HL-60 (cell line): ENCODE results near the gene PTPA.

ENCODE experiments used
- DNase-seq, 2 experiments: peaks; one replicate each; pipeline ENCODE4 v3.0.0-alpha.2; 2010 to 2020; ENCODE audit warnings: low read depth in 1 of 2, low spot score in 1 of 2
- H3K27ac ChIP-seq: fragments of 250-450 bp; sonication (Bioruptor Pico); replicated peaks from 2 replicates; pipeline ENCODE4 v1.5.1; 2020; ENCODE audit warnings: mild to moderate bottlenecking, moderate library complexity
- H3K27me3 ChIP-seq: fragments of 250-450 bp; sonication (Bioruptor Pico); 2 replicates; pipeline ENCODE4 v1.5.1; 2021; ENCODE audit warnings: mild to moderate bottlenecking, moderate library complexity; ENCODE audit not compliant: insufficient read depth, poor library complexity, severe bottlenecking
- H3K4me3 ChIP-seq: replicated peaks from 2 replicates; pipeline ENCODE4 v1.5.1; 2011; ENCODE audit warnings: mild to moderate bottlenecking, control low read depth, low read length; ENCODE audit not compliant: insufficient read depth
- GABPA ChIP-seq: IDR thresholded peaks from 2 replicates; pipeline ENCODE4 v1.6.1; 2012; ENCODE audit warnings: low read depth
- POLR2AphosphoS5 ChIP-seq: IDR thresholded peaks from 2 replicates; pipeline ENCODE4 v1.6.1; 2012; ENCODE audit warnings: low read depth
- REST ChIP-seq: IDR thresholded peaks from 2 replicates; pipeline ENCODE4 v1.6.1; 2012; ENCODE audit warnings: low read depth; ENCODE audit not compliant: insufficient replicate concordance
- SPI1 ChIP-seq: IDR thresholded peaks from 2 replicates; pipeline ENCODE4 v1.6.1; 2012; ENCODE audit warnings: low read depth, mild to moderate bottlenecking, borderline replicate concordance
- TF ChIP-seq, protein P1 (sequence below): IDR thresholded peaks from one replicate; pipeline ENCODE4 v1.5.1; 2011; ENCODE audit warnings: low read length, control low read depth, inconsistent platforms; ENCODE audit not compliant: insufficient read depth

The PTPA gene

GRCh38 chr9:129102095-129102525, 9.1 kb upstream of the PTPA start:
- Histone ChIP-seq H3K4me3 (no peak overlapping the region), H3K27me3 (no peaks in the 10 kb centered on the region), H3K27ac (no peak overlapping the region)
- no peak for DNase-seq
- TF ChIP-seq POLR2AphosphoS5 (no peak), REST (no peak), GABPA (no peak), SPI1 (no peak)
- TF ChIP-seq, protein P1, sequence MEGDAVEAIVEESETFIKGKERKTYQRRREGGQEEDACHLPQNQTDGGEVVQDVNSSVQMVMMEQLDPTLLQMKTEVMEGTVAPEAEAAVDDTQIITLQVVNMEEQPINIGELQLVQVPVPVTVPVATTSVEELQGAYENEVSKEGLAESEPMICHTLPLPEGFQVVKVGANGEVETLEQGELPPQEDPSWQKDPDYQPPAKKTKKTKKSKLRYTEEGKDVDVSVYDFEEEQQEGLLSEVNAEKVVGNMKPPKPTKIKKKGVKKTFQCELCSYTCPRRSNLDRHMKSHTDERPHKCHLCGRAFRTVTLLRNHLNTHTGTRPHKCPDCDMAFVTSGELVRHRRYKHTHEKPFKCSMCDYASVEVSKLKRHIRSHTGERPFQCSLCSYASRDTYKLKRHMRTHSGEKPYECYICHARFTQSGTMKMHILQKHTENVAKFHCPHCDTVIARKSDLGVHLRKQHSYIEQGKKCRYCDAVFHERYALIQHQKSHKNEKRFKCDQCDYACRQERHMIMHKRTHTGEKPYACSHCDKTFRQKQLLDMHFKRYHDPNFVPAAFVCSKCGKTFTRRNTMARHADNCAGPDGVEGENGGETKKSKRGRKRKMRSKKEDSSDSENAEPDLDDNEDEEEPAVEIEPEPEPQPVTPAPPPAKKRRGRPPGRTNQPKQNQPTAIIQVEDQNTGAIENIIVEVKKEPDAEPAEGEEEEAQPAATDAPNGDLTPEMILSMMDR, result no peak

DNA sequence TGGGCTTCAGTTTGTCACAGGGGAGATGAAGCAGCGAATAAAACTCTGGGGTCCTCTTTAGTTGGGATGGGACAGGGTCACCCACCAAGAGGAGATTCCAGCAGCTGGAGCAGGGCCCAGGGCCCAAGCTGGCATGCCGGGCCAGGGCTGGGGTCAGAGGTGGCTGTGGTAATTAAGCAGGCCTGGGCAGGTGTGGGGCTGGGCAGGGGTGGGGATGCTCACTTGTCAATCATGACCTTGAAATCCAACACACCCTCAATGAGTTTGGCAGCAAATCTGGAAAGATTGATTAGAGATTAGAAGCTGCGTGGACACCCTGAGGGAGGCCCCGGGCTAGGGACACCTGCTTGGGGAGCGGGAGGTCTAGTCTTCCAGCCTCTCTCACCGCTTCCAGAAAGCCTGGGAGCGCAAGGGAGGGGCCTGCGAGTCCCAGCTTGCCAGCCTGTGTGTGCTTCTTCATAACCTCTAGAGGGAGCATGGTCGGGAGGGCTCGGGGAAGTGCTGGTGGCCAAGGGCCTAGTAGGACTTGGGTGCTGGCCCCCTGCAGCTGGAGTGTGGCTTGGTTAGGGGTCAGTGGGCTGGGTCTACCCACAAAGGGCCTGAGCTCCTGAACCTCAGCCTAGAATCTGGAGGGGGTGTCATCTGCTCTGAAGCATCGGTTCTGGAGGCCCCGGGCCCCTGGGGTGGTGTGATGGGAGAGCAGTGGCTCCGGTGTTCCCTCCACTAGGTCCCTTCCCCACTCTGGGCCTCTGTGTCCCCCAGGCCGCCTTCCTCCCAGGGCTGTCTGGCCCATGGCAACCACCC, 8.2 kb upstream of the PTPA start:
- peak; percentile 15 to 63 for DNase-seq

GRCh38 chr9:129103595-129103965, 7.6 kb upstream of the PTPA start:
- H3K27me3 ChIP-seq, result no peaks in the 10 kb centered on the region
- no peak overlapping the region for H3K4me3 ChIP-seq
- no peak overlapping the region for H3K27ac ChIP-seq
- DNase-seq, result no peak
- TF ChIP-seq SPI1 (no peak), GABPA (no peak), POLR2AphosphoS5 (no peak), REST (no peak)
- TF ChIP-seq, protein P1, result no peak

More for the DNA sequence above, 8.2 kb upstream of the PTPA start:
- TF ChIP-seq REST, result no peak
- TF ChIP-seq, protein P1, result peak; percentile 20
- Histone ChIP-seq H3K4me3 (no peak overlapping the region), H3K27me3 (no peaks in the 10 kb centered on the region), H3K27ac (no peak overlapping the region)
